Measurements from ENCODE around the gene THOC2.

Gene THOC2

GRCh38 chrX:123550829-123551228, 182.0 kb downstream of the THOC2 start:
- no peak overlapping the region for H3K4me3 ChIP-seq (replicated peaks; ENCODE audit: insufficient read depth, low read length)
- DNase-seq (ENCODE audit: low read depth in 1 of 2, low spot score in 1 of 2): no peak
- no peak overlapping the region for H3K27ac ChIP-seq (replicated peaks)
- H3K27me3 ChIP-seq (ENCODE audit: insufficient read depth, poor library complexity, severe bottlenecking): no peaks in the 10 kb centered on the region
- TF ChIP-seq CTCF (IDR thresholded peaks at IDR 0.05; ENCODE audit: insufficient read depth, low read length) (no peak), POLR2AphosphoS5 (IDR thresholded peaks at IDR 0.05; ENCODE audit: low read depth) (no peak), SPI1 (IDR thresholded peaks at IDR 0.05; ENCODE audit: borderline replicate concordance, low read depth) (no peak), REST (IDR thresholded peaks at IDR 0.05; ENCODE audit: insufficient replicate concordance, low read depth) (no peak), GABPA (IDR thresholded peaks at IDR 0.05; ENCODE audit: low read depth) (no peak)
